Panc1 (cell line): ENCODE measurements around the gene STMN1. TPM values are rescaled to one million over a fixed set of nuclear protein-coding genes. Genes with fewer than 3 reads are reported as not detected.

Experiments
- ATAC-seq: fragments of 200-7000 bp; cut with Tn5 transposase; 2 replicates; pipeline ENCODE4 v1.9.1; 2020; ENCODE audit warnings: mild to moderate bottlenecking, moderate library complexity
- BruUV-seq: library from RNA; stranded (reverse); fragments of 400-500 nt; replicated peaks from 2 replicates; lab custom pipeline; 2021; lab: Mats Ljungman, UMichigan
- CTCF ChIA-PET: fragments of 300-600 bp; sonication (Branson Sonifier 250); formaldehyde crosslinking; loops from one replicate; lab custom pipeline; 2022; ENCODE audit warnings: antibody characterized with exemption; lab: Charles Lee
- POLR2A ChIA-PET: fragments of 300-600 bp; sonication (Branson Sonifier 250); formaldehyde crosslinking; loops from one replicate; lab custom pipeline; 2022; ENCODE audit warnings: antibody characterized with exemption; lab: Charles Lee
- DNase-seq: peaks from one replicate; pipeline ENCODE4 v3.0.0-alpha.2; 2010; ENCODE audit warnings: low read depth, low spot score
- H3K27ac ChIP-seq: 2 replicates; pipeline ENCODE4 v1.5.1; 2011; ENCODE audit warnings: mild to moderate bottlenecking, low read length, inconsistent platforms
- H3K27me3 ChIP-seq: fragments of 200-500 bp; sonication (Bioruptor generic); 2 replicates; pipeline ENCODE4 v1.6.0; 2014; ENCODE audit warnings: low read length, inconsistent platforms; ENCODE audit not compliant: control insufficient read depth, insufficient read depth
- H3K36me3 ChIP-seq: fragments of 200-500 bp; sonication (Bioruptor generic); 2 replicates; pipeline ENCODE4 v1.5.1; 2014; ENCODE audit warnings: inconsistent platforms, mild to moderate bottlenecking, low read length, moderate library complexity; ENCODE audit not compliant: control insufficient read depth, insufficient read depth
- H3K4me1 ChIP-seq: 2 replicates; pipeline ENCODE4 v1.5.1; 2011; ENCODE audit warnings: inconsistent platforms, mild to moderate bottlenecking, low read length, moderate library complexity; ENCODE audit not compliant: control insufficient read depth, insufficient read depth
- H3K4me3 ChIP-seq, 2 experiments: 2 replicates each; pipeline ENCODE4 v1.5.1; 2011 to 2012; ENCODE audit warnings: low read depth in 2 of 2, low read length in 2 of 2, mild to moderate bottlenecking in 2 of 2, inconsistent platforms in 1 of 2, moderate library complexity in 1 of 2
- H3K9me3 ChIP-seq: fragments of 200-500 bp; sonication (Bioruptor generic); 2 replicates; pipeline ENCODE4 v1.5.1; 2014; ENCODE audit warnings: low read depth, mild to moderate bottlenecking, inconsistent platforms, low read length, moderate library complexity; ENCODE audit not compliant: control insufficient read depth, insufficient read depth
- CTCF ChIP-seq: fragments of 450-650 bp; IDR thresholded peaks from 2 replicates; pipeline ENCODE4 v1.5.1; 2017; ENCODE audit warnings: mild to moderate bottlenecking
- POLR2AphosphoS5 ChIP-seq: IDR thresholded peaks from 2 replicates; pipeline ENCODE4 v1.6.1; 2012; ENCODE audit warnings: mild to moderate bottlenecking, low read depth, low read length, moderate library complexity
- REST ChIP-seq, 2 experiments: IDR thresholded peaks; 2 replicates each; pipeline ENCODE4 v1.6.1; 2011 to 2012; ENCODE audit warnings: low read depth in 2 of 2, control low read depth in 1 of 2, low read length in 1 of 2, mild to moderate bottlenecking in 1 of 2, moderate library complexity in 1 of 2; ENCODE audit not compliant: insufficient read depth in 1 of 2
- SIN3A ChIP-seq: IDR thresholded peaks from 2 replicates; pipeline ENCODE4 v1.6.1; 2012; ENCODE audit warnings: low read depth, mild to moderate bottlenecking, low read length, moderate library complexity, borderline replicate concordance; ENCODE audit not compliant: insufficient read depth
- TCF7L2 ChIP-seq: IDR thresholded peaks from 2 replicates; pipeline ENCODE4 v1.6.1; 2011; ENCODE audit warnings: mild to moderate bottlenecking, low read depth, low read length, inconsistent platforms
- in situ Hi-C: cut with HindIII; loops from 2 replicates; pipeline ENCODE4 v1.10.0; 2016; ENCODE audit warnings: low sequenced_read_pairs, low pct_unique_long_range_greater_than_20kb
- intact Hi-C: fragments of 100-400 bp; cut with micrococcal nuclease; formaldehyde crosslinking; loops from one replicate; pipeline ENCODE4 v1.10.0; 2022; ENCODE audit not compliant: unreplicated experiment
- total RNA-seq: library from RNA; stranded (reverse); gene quantifications from one replicate; pipeline ENCODE4 v1.2.1, GENCODE V29; 2021; ENCODE audit not compliant: unreplicated experiment

Gene STMN1
- total RNA-seq, 1 experiment from 2014 or later, result 316 TPM

- DNase-seq, result no peak
- TF ChIP-seq POLR2AphosphoS5, result no peak
- TF ChIP-seq CTCF, result no peak
- TF ChIP-seq TCF7L2, result no peak
- no peak for TF ChIP-seq REST (IDR thresholded peaks at IDR 0.05; ENCODE audit: insufficient read depth in 1 of 2, low read depth in 2 of 2, low read length in 1 of 2)
- no peak for TF ChIP-seq SIN3A
- H3K4me1 ChIP-seq, result no peaks in the 10 kb centered on the region
- no peaks in the 10 kb centered on the region for H3K36me3 ChIP-seq
- H3K4me3 ChIP-seq, result no peak overlapping the region
- intact Hi-C loops, result no loop called here
- no peak overlapping the region for H3K27ac ChIP-seq
- H3K9me3 ChIP-seq, result no peaks in the 10 kb centered on the region
- H3K27me3 ChIP-seq, result no peaks in the 10 kb centered on the region
- CTCF ChIA-PET, result no interaction called here
- POLR2A ChIA-PET, result no interaction called here
- in situ Hi-C loops, result no loop called here
- ATAC-seq, result no peak
- no TSS peak for BruUV-seq
Measured at GRCh38 chr1:25932321-25932720, 26.1 kb upstream of the STMN1 start.

- TF ChIP-seq REST (IDR thresholded peaks at IDR 0.05; ENCODE audit: insufficient read depth in 1 of 2, low read depth in 2 of 2, low read length in 1 of 2), result no peak
- in situ Hi-C loops, result no loop called here
- ChIA-PET CTCF (interaction anchor here (0.5 to 0.6 kb wide), 2 partner anchors 37 to 69 kb away, joined by 4 to 5 read pairs; partner anchors contain the start of gene PAFAH2), POLR2A (no interaction called here)
- no peak for DNase-seq
- BruUV-seq, result no TSS peak
- Histone ChIP-seq H3K9me3 (no peaks in the 10 kb centered on the region), H3K27me3 (no peaks in the 10 kb centered on the region), H3K27ac (no peak overlapping the region), H3K4me3 (no peak overlapping the region), H3K36me3 (no peaks in the 10 kb centered on the region), H3K4me1 (no peaks in the 10 kb centered on the region; the same call in 1 of the 2 replicates)
- ATAC-seq, result no peak
- intact Hi-C loops, result no loop called here
Measured at GRCh38 chr1:25929016-25929415, 22.8 kb upstream of the STMN1 start.
